Right atrium auricular region (tissue), 2 donors: ENCODE measurements around the gene IPO5. TPM values are rescaled to one million over a fixed set of nuclear protein-coding genes. Genes with fewer than 3 reads are reported as not detected.
"Not testable (repeated sequence)": the region's sequence is repeated elsewhere in the genome, so short reads cannot be mapped to it uniquely, and the experiment has no call there.

ENCODE experiments used
- DNase-seq: peaks from one replicate; pipeline ENCODE4 v3.0.0-alpha.2; 2019; ENCODE audit warnings: low spot score
- H3K27ac ChIP-seq, 2 donors: fragments of 200-600 bp; sonication (generic); 1 replicate in 1 of 2; 2 replicates in 1 of 2; pipeline ENCODE4 v1.5.1; 2016 to 2019
- H3K27me3 ChIP-seq, 2 donors: fragments of 200-600 bp; sonication (generic); one replicate each; pipeline versions ENCODE4 v1.5.1 to v1.6.0; 2017 to 2019
- H3K36me3 ChIP-seq: fragments of 200-600 bp; sonication (generic); one replicate; pipeline ENCODE4 v1.5.1; 2016
- H3K4me1 ChIP-seq, 2 donors: fragments of 200-600 bp; sonication (generic); one replicate each; pipeline versions ENCODE4 v1.5.1 to v1.6.0; 2017 to 2019
- H3K4me3 ChIP-seq, 2 donors: fragments of 200-600 bp; sonication (generic); 1 replicate in 1 of 2; 2 replicates in 1 of 2; pipeline ENCODE4 v1.5.1; 2017 to 2019; ENCODE audit warnings: mild to moderate bottlenecking in 1 of 2, moderate library complexity in 1 of 2
- H3K9me3 ChIP-seq, 2 donors: fragments of 200-600 bp; sonication (generic); one replicate each; pipeline ENCODE4 v1.5.1; 2019
- CTCF ChIP-seq, 2 donors: fragments of 200-600 bp; sonication (generic); IDR thresholded peaks; one replicate each; pipeline ENCODE4 v1.5.1; 2019; ENCODE audit warnings: antibody characterized with exemption in 2 of 2
- total RNA-seq, 2 donors: library from RNA; depleted of rRNA; stranded (reverse); fragments of >200 nt; gene quantifications; one replicate each; pipeline ENCODE4 v1.1.0, GENCODE V29; 2016

Gene IPO5
- total RNA-seq, 2 donors from 2014 or later, result 58.2 to 87.4 TPM

DNA sequence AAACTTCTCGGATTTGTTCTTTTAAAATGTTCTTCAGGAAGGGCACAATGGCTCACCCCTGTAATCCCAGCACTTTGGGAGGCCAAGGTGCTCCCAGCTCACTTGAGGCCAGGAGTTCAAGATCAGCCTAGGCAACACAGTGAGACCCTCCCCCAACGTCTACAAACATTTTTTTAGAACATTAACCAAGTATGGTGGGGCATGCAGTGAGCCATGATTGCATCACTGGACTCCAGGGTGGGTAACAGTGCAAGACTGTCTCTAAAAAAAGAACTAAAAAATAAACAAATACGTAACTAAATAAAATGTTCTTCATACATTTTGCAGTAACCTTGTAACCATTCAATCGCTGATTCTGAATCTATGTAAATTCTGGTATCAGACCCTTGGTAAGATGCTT, 2.1 kb upstream of the IPO5 start:
- H3K27ac ChIP-seq, result no peak overlapping the region
- H3K27me3 ChIP-seq, result no peaks in the 10 kb centered on the region
- no peak for TF ChIP-seq CTCF (IDR thresholded peaks at IDR 0.05)
- no peaks in the 10 kb centered on the region for H3K9me3 ChIP-seq
- no peaks in the 10 kb centered on the region for H3K4me1 ChIP-seq
- no peak overlapping the region for H3K4me3 ChIP-seq
- DNase-seq, result no peak
- no peaks in the 10 kb centered on the region for H3K36me3 ChIP-seq

GRCh38 chr13:97952831-97953230, 644 bp upstream of the IPO5 start:
- H3K4me3 ChIP-seq, DNase-seq, H3K4me1 ChIP-seq, H3K27me3 ChIP-seq, H3K9me3 ChIP-seq, H3K36me3 ChIP-seq, H3K27ac ChIP-seq: not testable (repeated sequence)

GRCh38 chr13:97961340-97961739, 7.9 kb downstream of the IPO5 start:
- no peak for DNase-seq

GRCh38 chr13:97962887-97963286, 9.4 kb downstream of the IPO5 start:
- Histone ChIP-seq H3K36me3 (no peaks in the 10 kb centered on the region), H3K27ac (no peak overlapping the region), H3K9me3 (no peaks in the 10 kb centered on the region), H3K4me3 (no peak overlapping the region), H3K4me1 (no peaks in the 10 kb centered on the region), H3K27me3 (no peaks in the 10 kb centered on the region)
- no peak for DNase-seq
- TF ChIP-seq CTCF (IDR thresholded peaks at IDR 0.05), result no peak

More at GRCh38 chr13:97961340-97961739, 7.9 kb downstream of the IPO5 start:
- H3K27ac ChIP-seq, result no peak overlapping the region
- H3K36me3 ChIP-seq, result no peaks in the 10 kb centered on the region
- H3K4me3 ChIP-seq, result no peak overlapping the region
- H3K9me3 ChIP-seq, result no peaks in the 10 kb centered on the region
- H3K27me3 ChIP-seq, result no peaks in the 10 kb centered on the region
- no peaks in the 10 kb centered on the region for H3K4me1 ChIP-seq
- TF ChIP-seq CTCF (IDR thresholded peaks at IDR 0.05), result no peak

- H3K4me1 ChIP-seq, result no peaks in the 10 kb centered on the region
- H3K27ac ChIP-seq, result no peak overlapping the region
- H3K36me3 ChIP-seq, result no peaks in the 10 kb centered on the region
- no peaks in the 10 kb centered on the region for H3K27me3 ChIP-seq
- DNase-seq, result no peak
- no peak for TF ChIP-seq CTCF (IDR thresholded peaks at IDR 0.05)
- H3K4me3 ChIP-seq, result no peak overlapping the region
- H3K9me3 ChIP-seq, result no peaks in the 10 kb centered on the region
Observed at GRCh38 chr13:97967226-97967625, 13.8 kb downstream of the IPO5 start.

DNA sequence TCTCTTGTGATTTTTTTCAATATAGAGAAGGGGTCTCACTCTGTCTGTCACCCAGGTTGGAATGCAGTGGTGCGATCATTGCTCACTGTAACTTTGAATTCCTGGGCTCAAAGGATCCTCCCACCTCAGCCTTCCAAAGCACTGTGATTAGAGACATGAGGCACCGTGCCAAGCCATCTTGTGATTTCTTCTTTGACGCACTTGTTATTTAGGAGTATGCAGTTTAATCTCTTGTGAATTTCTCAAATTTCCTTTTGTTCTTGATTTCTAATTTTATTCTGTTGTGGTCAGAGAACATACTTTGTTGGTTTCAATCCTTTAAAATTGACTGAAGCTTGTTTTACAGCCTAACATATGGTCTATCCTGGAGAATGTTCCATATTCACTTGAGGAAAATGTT, 14.5 kb downstream of the IPO5 start:
- Histone ChIP-seq H3K4me1 (no peaks in the 10 kb centered on the region), H3K9me3 (no peaks in the 10 kb centered on the region), H3K27me3 (no peaks in the 10 kb centered on the region), H3K36me3 (no peaks in the 10 kb centered on the region), H3K4me3 (no peak overlapping the region), H3K27ac (no peak overlapping the region)
- no peak for TF ChIP-seq CTCF (IDR thresholded peaks at IDR 0.05)
- DNase-seq, result no peak
